Esophagus squamous epithelium (tissue), 5 donors: ENCODE measurements around the gene DNAH8. TPM values are rescaled to one million over a fixed set of nuclear protein-coding genes. Genes with fewer than 3 reads are reported as not detected.

Source experiments
- DNase-seq: peaks from one replicate; lab custom pipeline; 2025; lab: John Stamatoyannopoulos, UW
- H3K27ac ChIP-seq, 4 donors: fragments of 200-600 bp; sonication (generic); one replicate each; pipeline ENCODE4 v1.5.1; 2016 to 2019; ENCODE audit warnings: mild to moderate bottlenecking in 1 of 4
- H3K27me3 ChIP-seq, 4 donors: fragments of 200-600 bp; sonication (generic); 1 replicate in 3 of 4; 2 replicates in 1 of 4; pipeline versions ENCODE4 v1.5.1 to v1.6.0; 2017 to 2021; ENCODE audit warnings: antibody characterized with exemption in 1 of 4
- H3K36me3 ChIP-seq, 3 donors: fragments of 200-600 bp; sonication (generic); one replicate each; pipeline ENCODE4 v1.5.1; 2016 to 2019
- H3K4me1 ChIP-seq, 3 donors: fragments of 200-600 bp; sonication (generic); one replicate each; pipeline ENCODE4 v1.5.1; 2017 to 2019
- H3K4me3 ChIP-seq, 4 donors: fragments of 200-600 bp; sonication (generic); 1 replicate in 3 of 4; 2 replicates in 1 of 4; pipeline ENCODE4 v1.5.1; 2016 to 2019; ENCODE audit warnings: mild to moderate bottlenecking in 2 of 4, moderate library complexity in 1 of 4
- H3K9me3 ChIP-seq, 3 donors: fragments of 200-600 bp; sonication (generic); one replicate each; pipeline ENCODE4 v1.5.1; 2016 to 2019
- CTCF ChIP-seq, 6 experiments: fragments of 450-650 bp in 4 of 6; fragments of 200-600 bp in 2 of 6; sonication (generic) in 2 of 6; IDR thresholded peaks; one replicate each; pipeline ENCODE4 v1.5.1; 2016 to 2019; ENCODE audit warnings: antibody characterized with exemption in 6 of 6, mild to moderate bottlenecking in 4 of 6, moderate library complexity in 4 of 6
- POLR2A ChIP-seq, 4 donors: fragments of 450-650 bp; IDR thresholded peaks; one replicate each; pipeline ENCODE4 v1.6.1; 2017; ENCODE audit warnings: antibody characterized with exemption in 4 of 4, mild to moderate bottlenecking in 4 of 4, moderate library complexity in 3 of 4
- WGBS, 2 donors: methylation state at CpG; one replicate each; pipeline ENCODE4 v1.1.5; 2018; 5-methylcytosine and 5-hydroxymethylcytosine counted together
- intact Hi-C: fragments of 100-400 bp; cut with DNase I; formaldehyde crosslinking; loops from one replicate; pipeline ENCODE4 v1.15.0; 2022
- total RNA-seq, 4 donors: library from RNA; depleted of rRNA; stranded (reverse); fragments of >200 nt; gene quantifications; one replicate each; pipeline ENCODE4 v1.1.0, GENCODE V29; 2016
- donor health status: DM: yes; HTN: yes; CAD: no.

DNAH8 gene
- total RNA-seq, 4 donors from 2014 or later = under 0.01 to 0.03 TPM; not detected in 2

DNA sequence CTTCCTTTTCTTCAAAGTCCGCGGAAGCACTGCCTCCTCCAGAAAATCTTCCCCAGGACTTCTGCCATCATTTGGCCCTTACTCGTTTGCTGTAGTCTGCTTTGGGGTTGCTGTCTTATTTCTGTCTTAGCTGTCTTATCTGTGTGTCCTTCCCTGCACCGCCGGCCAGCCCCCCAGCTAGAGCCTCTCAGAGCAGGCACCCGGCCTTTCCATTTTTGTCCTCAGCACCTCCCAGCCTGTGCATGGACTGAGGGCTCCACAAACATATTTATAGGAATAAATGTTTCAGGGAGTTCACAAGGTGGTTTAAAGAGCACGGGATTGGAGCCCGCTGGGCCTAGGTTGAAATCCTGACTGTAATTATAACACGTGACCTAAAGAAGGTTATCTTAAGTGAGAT is 341.6 kb downstream of the DNAH8 start:
- Histone ChIP-seq H3K9me3 (no peaks in the 10 kb centered on the region), H3K4me3 (no peak overlapping the region), H3K27ac (no peak overlapping the region), H3K4me1 (no peaks in the 10 kb centered on the region), H3K36me3 (no peaks in the 10 kb centered on the region), H3K27me3 (peaks cover 0 to 52% (median 0%) of the 10 kb centered on the region in 4 donors)
- no peak for TF ChIP-seq POLR2A (IDR thresholded peaks at IDR 0.05)
- no peak for TF ChIP-seq CTCF (IDR thresholded peaks at IDR 0.05)
- 85 to 91% methylated on average over 9 of the region's 9 CpGs for WGBS, 2 donors
- no peak for DNase-seq
- intact Hi-C loops = no loop called here

DNA sequence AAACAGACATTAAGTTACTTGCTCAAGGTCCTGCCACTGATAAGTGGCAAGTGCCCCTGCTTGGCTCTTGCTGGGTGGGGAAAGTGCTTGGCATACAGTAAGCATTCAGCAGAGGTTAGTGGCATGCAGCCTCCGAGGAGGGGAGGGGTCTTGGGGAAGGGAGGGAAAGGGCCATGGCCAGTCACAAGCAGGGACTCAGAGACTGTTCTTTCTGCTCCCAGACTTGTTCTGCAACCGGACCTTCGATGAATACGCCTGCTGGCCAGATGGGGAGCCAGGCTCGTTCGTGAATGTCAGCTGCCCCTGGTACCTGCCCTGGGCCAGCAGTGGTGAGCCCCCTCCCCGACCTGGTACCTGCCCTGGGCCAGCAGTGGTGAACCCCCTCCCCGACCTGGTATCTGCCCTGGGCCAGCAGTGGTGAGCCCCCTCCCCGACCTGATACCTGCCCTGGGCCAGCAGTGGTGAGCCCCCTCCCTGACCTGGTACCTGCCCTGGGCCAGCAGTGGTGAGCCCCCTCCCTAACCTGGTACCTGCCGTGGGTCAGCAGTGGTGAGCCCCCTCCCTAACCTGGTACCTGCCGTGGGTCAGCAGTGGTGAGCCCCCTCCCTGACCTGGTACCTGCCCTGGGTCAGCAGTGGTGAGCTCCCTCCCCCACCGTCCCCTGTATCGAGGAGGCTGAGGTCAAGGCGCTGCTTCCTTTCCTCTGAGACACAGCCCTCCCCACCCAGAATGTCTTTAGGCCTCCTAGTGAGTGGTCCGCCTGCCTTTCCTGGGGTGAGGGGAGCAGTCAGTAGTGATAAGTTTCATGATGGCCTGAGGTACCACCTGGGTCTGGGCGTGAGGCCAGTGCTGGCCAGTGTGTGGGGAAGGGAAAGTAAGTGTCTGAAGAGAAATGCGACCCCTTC is 342.4 kb downstream of the DNAH8 start:
- no peaks in the 10 kb centered on the region for H3K4me1 ChIP-seq
- H3K27ac ChIP-seq = no peak overlapping the region
- no peaks in the 10 kb centered on the region for H3K9me3 ChIP-seq
- no peak for DNase-seq
- intact Hi-C loops = no loop called here
- no peaks in the 10 kb centered on the region for H3K36me3 ChIP-seq
- no peak overlapping the region for H3K4me3 ChIP-seq
- TF ChIP-seq POLR2A (IDR thresholded peaks at IDR 0.05) (no peak), CTCF (IDR thresholded peaks at IDR 0.05) (no peak)
- peaks cover 0 to 52% (median 0%) of the 10 kb centered on the region in 4 donors for H3K27me3 ChIP-seq
- WGBS, 2 donors = 64 to 69% methylated on average over 4 to 9 of the region's 17 CpGs

DNA sequence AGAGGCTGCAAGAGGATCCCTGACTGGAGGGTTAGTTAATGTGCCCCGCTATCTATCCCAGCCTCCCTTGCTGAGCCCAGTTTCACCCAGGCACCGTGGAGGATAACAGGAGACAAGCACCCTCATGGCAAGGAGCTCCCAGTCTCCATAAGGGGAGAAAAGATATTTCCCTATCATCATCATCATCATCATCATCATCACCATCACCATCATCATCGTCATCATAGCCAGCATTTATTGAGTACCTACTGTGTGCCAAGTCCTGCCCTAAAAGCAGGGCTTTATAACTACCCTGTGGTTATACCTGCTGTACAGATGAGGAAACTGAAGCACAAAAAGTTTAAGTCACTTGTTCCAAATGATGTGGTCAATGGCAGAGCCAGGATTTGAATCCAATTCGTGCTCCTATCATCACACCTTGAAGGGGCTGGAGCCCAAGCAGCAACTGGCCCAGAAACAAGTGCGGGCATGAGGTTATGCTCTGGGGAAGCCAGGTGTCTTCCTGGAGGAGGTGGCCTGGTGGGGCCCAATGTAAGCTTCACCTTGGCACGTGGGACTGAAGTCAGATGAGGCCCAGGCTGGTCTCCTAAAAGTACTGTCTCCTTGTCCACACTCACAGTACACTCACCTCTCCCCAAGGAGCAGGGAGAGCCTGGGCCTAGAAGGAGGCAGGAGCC is 343.5 kb downstream of the DNAH8 start:
- Histone ChIP-seq H3K4me1 (no peaks in the 10 kb centered on the region), H3K9me3 (no peaks in the 10 kb centered on the region), H3K36me3 (no peaks in the 10 kb centered on the region), H3K4me3 (no peak overlapping the region), H3K27ac (no peak overlapping the region), H3K27me3 (peaks cover 0 to 48% (median 0%) of the 10 kb centered on the region in 4 donors)
- TF ChIP-seq POLR2A (IDR thresholded peaks at IDR 0.05) = no peak
- TF ChIP-seq CTCF (IDR thresholded peaks at IDR 0.05) = no peak
- intact Hi-C loops = no loop called here
- no peak for DNase-seq
- WGBS, 2 donors = 62 to 73% methylated on average over 4 to 6 of the region's 6 CpGs

DNA sequence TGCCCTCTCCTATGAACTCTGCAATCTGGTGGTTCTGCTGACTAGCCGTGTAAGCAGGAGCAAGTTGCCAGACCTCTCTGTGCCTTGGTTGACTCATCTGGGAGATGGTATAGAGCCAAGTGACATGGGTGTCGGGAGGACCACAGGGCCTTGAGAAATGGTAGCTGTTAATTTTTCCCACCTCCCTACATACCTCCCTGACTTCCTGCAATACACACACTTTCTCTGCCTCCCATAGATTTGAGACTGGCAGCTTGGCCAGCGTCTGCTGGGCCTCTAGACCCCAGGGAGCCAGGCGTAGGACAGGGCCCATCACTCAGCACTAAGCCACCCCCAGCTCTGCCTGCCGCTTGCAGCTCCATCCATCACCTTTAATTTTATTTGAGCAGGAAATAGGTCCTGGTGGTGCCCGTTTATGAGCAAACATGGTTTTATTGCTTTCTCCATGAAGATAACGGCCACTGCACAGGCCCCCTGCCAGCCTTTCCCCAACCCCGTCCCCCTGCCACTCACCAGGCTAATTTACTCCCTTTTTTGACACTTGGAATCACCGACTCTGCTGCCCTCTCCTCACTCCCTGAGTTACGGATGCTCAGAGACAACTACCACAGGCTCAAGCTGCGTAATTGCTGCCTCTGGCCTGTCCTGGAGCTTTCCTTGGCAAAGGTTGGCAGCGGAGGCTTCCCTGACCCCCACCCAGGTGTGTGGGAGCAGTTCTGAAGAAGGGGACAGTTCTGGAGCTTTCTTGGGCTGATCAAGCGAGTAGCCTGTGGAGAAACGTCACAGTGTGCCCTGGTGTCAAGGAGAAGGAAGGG is 344.6 kb downstream of the DNAH8 start:
- intact Hi-C loops = no loop called here
- no peak for TF ChIP-seq CTCF (IDR thresholded peaks at IDR 0.05)
- no peak for TF ChIP-seq POLR2A (IDR thresholded peaks at IDR 0.05)
- H3K27ac ChIP-seq = no peak overlapping the region
- no peaks in the 10 kb centered on the region for H3K9me3 ChIP-seq
- DNase-seq = no peak
- no peaks in the 10 kb centered on the region for H3K4me1 ChIP-seq
- no peak overlapping the region for H3K4me3 ChIP-seq
- H3K27me3 ChIP-seq = peaks cover 0 to 46% (median 0%) of the 10 kb centered on the region in 4 donors
- H3K36me3 ChIP-seq = no peaks in the 10 kb centered on the region
- 52 to 57% methylated on average over 8 to 12 of the region's 14 CpGs for WGBS, 2 donors
